HEK293 (cell line): ENCODE measurements around the gene C3orf52.

Experiments
- CTCF ChIA-PET: fragments of 350-600 bp; formaldehyde crosslinking; extraction: SDS; loops from one replicate; lab custom pipeline; 2021; ENCODE audit warnings: antibody characterized with exemption; lab: Yijun Ruan, JAX
- POLR2A ChIA-PET: fragments of 300-600 bp; formaldehyde crosslinking; extraction: SDS; loops from one replicate; lab custom pipeline; 2020; ENCODE audit warnings: antibody characterized with exemption, inconsistent platforms; lab: Yijun Ruan, JAX
- H3K27ac ChIP-seq: fragments of 200-500 bp; sonication (Bioruptor generic); 2 replicates; pipeline ENCODE4 v1.5.1; 2014; ENCODE audit warnings: low read depth, low read length, control low read depth, inconsistent platforms; ENCODE audit errors: extremely low read depth
- H3K36me3 ChIP-seq, 2 experiments: fragments of 200-500 bp in 1 of 2; sonication (Bioruptor generic) in 1 of 2; 1 replicate in 1 of 2; 2 replicates in 1 of 2; pipeline ENCODE4 v1.5.1; 2014 to 2017; ENCODE audit warnings: inconsistent platforms in 2 of 2, low read length in 2 of 2; ENCODE audit not compliant: control insufficient read depth in 2 of 2, insufficient read depth in 1 of 2
- H3K4me1 ChIP-seq: fragments of 200-500 bp; sonication (Bioruptor generic); 2 replicates; pipeline ENCODE4 v1.5.1; 2014; ENCODE audit warnings: mild to moderate bottlenecking, low read length, inconsistent platforms; ENCODE audit not compliant: control insufficient read depth, insufficient read depth
- H3K4me3 ChIP-seq: 2 replicates; pipeline ENCODE4 v1.5.1; 2011; ENCODE audit warnings: low read depth, mild to moderate bottlenecking, control low read depth, low read length, moderate library complexity
- H3K9me3 ChIP-seq: fragments of 200-500 bp; sonication (Bioruptor generic); 2 replicates; pipeline ENCODE4 v1.5.1; 2014; ENCODE audit warnings: low read depth, low read length, inconsistent platforms; ENCODE audit not compliant: control insufficient read depth, insufficient read depth
- KLF1 ChIP-seq: fragments of 450-650 bp; formaldehyde crosslinking; IDR thresholded peaks from 2 replicates; pipeline ENCODE4 v1.5.1; 2016; ENCODE audit warnings: missing biosample characterization, missing genetic modification characterization
- MYNN ChIP-seq: fragments of 450-650 bp; formaldehyde crosslinking; IDR thresholded peaks from 2 replicates; pipeline ENCODE4 v1.5.1; 2016; ENCODE audit warnings: missing biosample characterization, missing genetic modification characterization, borderline replicate concordance
- ZBTB20 ChIP-seq: fragments of 450-650 bp; formaldehyde crosslinking; IDR thresholded peaks from 2 replicates; pipeline ENCODE4 v1.5.1; 2016; ENCODE audit warnings: missing biosample characterization, missing genetic modification characterization
- ZEB2 ChIP-seq: fragments of 450-650 bp; formaldehyde crosslinking; IDR thresholded peaks from 2 replicates; pipeline ENCODE4 v1.5.1; 2016; ENCODE audit warnings: missing biosample characterization, missing genetic modification characterization
- ZFP41 ChIP-seq: fragments of 450-650 bp; formaldehyde crosslinking; IDR thresholded peaks from 2 replicates; pipeline ENCODE4 v1.5.1; 2016; ENCODE audit warnings: missing biosample characterization, missing genetic modification characterization, borderline replicate concordance
- ZNF214 ChIP-seq: fragments of 450-650 bp; formaldehyde crosslinking; IDR thresholded peaks from 2 replicates; pipeline ENCODE4 v1.5.1; 2017; ENCODE audit warnings: missing biosample characterization, mild to moderate bottlenecking, missing genetic modification characterization, borderline replicate concordance
- ZNF324 ChIP-seq: fragments of 450-650 bp; formaldehyde crosslinking; IDR thresholded peaks from 2 replicates; pipeline ENCODE4 v1.5.1; 2016; ENCODE audit warnings: missing biosample characterization, missing genetic modification characterization
- ZNF37A ChIP-seq: fragments of 450-650 bp; IDR thresholded peaks from 2 replicates; pipeline ENCODE4 v1.5.1; 2018; ENCODE audit warnings: missing biosample characterization, missing genetic modification characterization
- ZNF48 ChIP-seq: fragments of 450-650 bp; formaldehyde crosslinking; IDR thresholded peaks from 2 replicates; pipeline ENCODE4 v1.5.1; 2016; ENCODE audit warnings: missing biosample characterization, missing genetic modification characterization
- ZNF514 ChIP-seq: fragments of 450-650 bp; formaldehyde crosslinking; IDR thresholded peaks from 2 replicates; pipeline ENCODE4 v1.5.1; 2016; ENCODE audit warnings: missing biosample characterization, missing genetic modification characterization
- ZNF555 ChIP-seq: fragments of 450-650 bp; formaldehyde crosslinking; conservative IDR thresholded peaks from 2 replicates; pipeline ENCODE4 v1.5.1; 2017; ENCODE audit warnings: missing biosample characterization, mild to moderate bottlenecking, missing genetic modification characterization, inconsistent platforms
- ZNF629 ChIP-seq: fragments of 450-650 bp; formaldehyde crosslinking; IDR thresholded peaks from 2 replicates; pipeline ENCODE4 v1.5.1; 2017; ENCODE audit warnings: missing biosample characterization, missing genetic modification characterization
- ZNF677 ChIP-seq: fragments of 450-650 bp; IDR thresholded peaks from 2 replicates; pipeline ENCODE4 v1.5.0; 2018; ENCODE audit warnings: missing biosample characterization, mild to moderate bottlenecking, missing genetic modification characterization, moderate library complexity
- ZNF692 ChIP-seq: fragments of 450-650 bp; formaldehyde crosslinking; IDR thresholded peaks from 2 replicates; pipeline ENCODE4 v1.5.1; 2016; ENCODE audit warnings: missing biosample characterization, missing genetic modification characterization
- ZNF707 ChIP-seq: fragments of 450-650 bp; formaldehyde crosslinking; IDR thresholded peaks from 2 replicates; pipeline ENCODE4 v1.5.1; 2016; ENCODE audit warnings: missing biosample characterization, missing genetic modification characterization
- ZNF777 ChIP-seq: fragments of 450-650 bp; formaldehyde crosslinking; IDR thresholded peaks from 2 replicates; pipeline ENCODE4 v1.5.1; 2017; ENCODE audit warnings: missing biosample characterization, missing genetic modification characterization, borderline replicate concordance
- ZNF843 ChIP-seq: fragments of 450-650 bp; formaldehyde crosslinking; IDR thresholded peaks from 2 replicates; pipeline ENCODE4 v1.5.1; 2016; ENCODE audit warnings: missing biosample characterization, missing genetic modification characterization
- ZSCAN18 ChIP-seq: fragments of 450-650 bp; formaldehyde crosslinking; IDR thresholded peaks from 2 replicates; pipeline ENCODE4 v1.5.1; 2016; ENCODE audit warnings: missing biosample characterization, missing genetic modification characterization
- ZSCAN5A ChIP-seq: fragments of 450-650 bp; formaldehyde crosslinking; IDR thresholded peaks from 2 replicates; pipeline ENCODE4 v1.5.1; 2016; ENCODE audit warnings: missing biosample characterization, missing genetic modification characterization
- ZXDB ChIP-seq: fragments of 450-650 bp; formaldehyde crosslinking; IDR thresholded peaks from 2 replicates; pipeline ENCODE4 v1.5.1; 2016; ENCODE audit warnings: missing biosample characterization, missing genetic modification characterization

C3orf52 gene

GRCh38 chr3:112126511-112126911 is 40.3 kb downstream of the C3orf52 start (continued):
- TF ChIP-seq ZNF777 (tag by site-specific recombination) (no peak), ZSCAN5A (tag by site-specific recombination) (no peak), KLF1 (tag by site-specific recombination) (no peak), ZBTB20 (tag by site-specific recombination) (no peak)

GRCh38 chr3:112127522-112128494 is 41.6 kb downstream of the C3orf52 start:
- Histone ChIP-seq H3K4me3 (no peak overlapping the region), H3K27ac (no peak overlapping the region), H3K36me3 (peaks cover 0 to 19% of the 10 kb centered on the region in 2 experiments; a peak in 1 of 3 replicates), H3K9me3 (no peaks in the 10 kb centered on the region), H3K4me1 (0 out of 2 replicates have a peak, but pooled peaks cover 6% of the 10 kb centered on the region)
- CTCF ChIA-PET, result interaction anchor here (0.7 to 1.4 kb wide), 2 partner anchors 16 to 85 kb away, joined by 3 read pairs; no protein-coding TSS in a partner anchor
- TF ChIP-seq ZNF514 (tag by site-specific recombination) (no peak), ZNF214 (no peak), ZNF324 (tag by site-specific recombination) (no peak), ZNF692 (no peak), MYNN (tag by site-specific recombination) (no peak), ZSCAN18 (no peak), ZNF707 (no peak), ZNF48 (tag by site-specific recombination) (no peak), ZNF629 (tag by site-specific recombination) (no peak), ZNF37A (no peak), ZEB2 (no peak), ZXDB (tag by site-specific recombination) (no peak), ZNF843 (tag by site-specific recombination) (no peak), ZNF677 (tag by site-specific recombination) (no peak), ZFP41 (no peak), ZNF555 (tag by site-specific recombination) (no peak)
- POLR2A ChIA-PET, result no interaction called here
